ENCODE data around the gene CCDC60.

- no peak for TF ChIP-seq SIN3A (IDR thresholded peaks at IDR 0.05; ENCODE audit: borderline replicate concordance, insufficient read depth, low read length)
- no peak for TF ChIP-seq POLR2AphosphoS5 (IDR thresholded peaks at IDR 0.05; ENCODE audit: low read depth, low read length)
- TF ChIP-seq TAF1 (IDR thresholded peaks at IDR 0.05; ENCODE audit: borderline replicate concordance, insufficient read depth, low read length), result no peak
Measured at GRCh38 chr12:119480551-119480950, 146.0 kb downstream of the CCDC60 start.
